HG03064 (cell line): ENCODE results near the gene FCRL6.

Experiments used
- ATAC-seq: cut with Tn5 transposase; IDR thresholded peaks from one replicate; pipeline ENCODE4 v1.9.1; 2021; ENCODE audit warnings: low read depth; ENCODE audit not compliant: unreplicated experiment

Gene FCRL6

GRCh38 chr1:159802111-159802510 lies at the start of gene FCRL6:
TSS of gene FCRL6 (plus strand) at chr1:159802360. CDS start at chr1:159802425, 65 bp downstream.
- ATAC-seq, result no peak

- ATAC-seq, result no peak
These were observed 48.8 kb upstream of the FCRL6 start for GRCh38 chr1:159753386-159753785.

- no peak for ATAC-seq
These were observed 46.6 kb upstream of the FCRL6 start for GRCh38 chr1:159755451-159756007.

- no peak for ATAC-seq
These were observed 45.8 kb upstream of the FCRL6 start for GRCh38 chr1:159756397-159756796.

GRCh38 chr1:159763686-159764085 lies 38.5 kb upstream of the FCRL6 start:
- no peak for ATAC-seq

GRCh38 chr1:159765806-159766205 lies 36.4 kb upstream of the FCRL6 start:
- no peak for ATAC-seq

GRCh38 chr1:159771127-159771895 lies 30.8 kb upstream of the FCRL6 start:
- ATAC-seq, result no peak

- ATAC-seq, result no peak
These were observed 27.7 kb upstream of the FCRL6 start for GRCh38 chr1:159774465-159774864.

- ATAC-seq, result no peak
These were observed 26.4 kb upstream of the FCRL6 start for GRCh38 chr1:159775716-159776115.

GRCh38 chr1:159778266-159778665 lies 23.9 kb upstream of the FCRL6 start:
- no peak for ATAC-seq

- no peak for ATAC-seq
These were observed 22.7 kb upstream of the FCRL6 start for GRCh38 chr1:159779403-159779851.

- ATAC-seq, result peak; percentile 98
These were observed 21.3 kb upstream of the FCRL6 start, which contains the start of gene DUSP23 for GRCh38 chr1:159780583-159781582. TSS of gene DUSP23 (plus strand) at chr1:159780962. CDS start at chr1:159781101, 139 bp downstream.

- ATAC-seq, result no peak
These were observed 20.2 kb upstream of the FCRL6 start for GRCh38 chr1:159781992-159782391.

- no peak for ATAC-seq
These were observed 18.4 kb upstream of the FCRL6 start for GRCh38 chr1:159783724-159784123.

- ATAC-seq, result no peak
These were observed 15.7 kb upstream of the FCRL6 start for GRCh38 chr1:159786465-159786864.

- ATAC-seq, result no peak
These were observed 15.2 kb upstream of the FCRL6 start for GRCh38 chr1:159786966-159787365.

GRCh38 chr1:159790237-159790917 lies 11.8 kb upstream of the FCRL6 start:
- no peak for ATAC-seq

- no peak for ATAC-seq
These were observed 11.1 kb upstream of the FCRL6 start for GRCh38 chr1:159791031-159791430.

GRCh38 chr1:159791461-159791860 lies 10.7 kb upstream of the FCRL6 start:
- no peak for ATAC-seq

GRCh38 chr1:159795534-159795933 lies 6.6 kb upstream of the FCRL6 start:
- ATAC-seq, result no peak
